Mesenchymal stem cell (in vitro differentiated cells and primary cell): ENCODE measurements around the gene TRPM1.
A peak's percentile ranks its signal among the peaks of the same experiment; 100 is the strongest.

Experiments used
- DNase-seq: peaks from one replicate; pipeline ENCODE4 v3.0.0-alpha.2; 2013
- H2AFZ ChIP-seq: one replicate; pipeline ENCODE4 v1.6.1; 2013; ENCODE audit warnings: low read depth, mild to moderate bottlenecking, control low read depth, inconsistent platforms, low read length, moderate library complexity
- H2AK5ac ChIP-seq: 2 replicates; pipeline ENCODE4 v1.6.1; 2013; ENCODE audit warnings: low read length, moderate library complexity, mild to moderate bottlenecking, inconsistent platforms; ENCODE audit not compliant: severe bottlenecking
- H2BK120ac ChIP-seq: one replicate; pipeline ENCODE4 v1.6.1; 2013; ENCODE audit warnings: low read depth, mild to moderate bottlenecking, inconsistent platforms, low read length, moderate library complexity
- H2BK12ac ChIP-seq, 2 experiments: one replicate each; pipeline ENCODE4 v1.6.1; 2013; ENCODE audit warnings: inconsistent platforms in 2 of 2, low read length in 2 of 2, mild to moderate bottlenecking in 2 of 2, moderate library complexity in 2 of 2, control low read depth in 1 of 2
- H2BK15ac ChIP-seq: one replicate; pipeline ENCODE4 v1.6.1; 2013; ENCODE audit warnings: mild to moderate bottlenecking, low read depth, inconsistent platforms; ENCODE audit not compliant: poor library complexity, severe bottlenecking
- H2BK5ac ChIP-seq: 2 replicates; pipeline ENCODE4 v1.6.1; 2013; ENCODE audit warnings: low read depth, mild to moderate bottlenecking, low read length, control low read depth, inconsistent platforms; ENCODE audit not compliant: poor library complexity, severe bottlenecking
- H3K14ac ChIP-seq, 2 experiments: one replicate each; pipeline ENCODE4 v1.6.1; 2013; ENCODE audit warnings: inconsistent platforms in 2 of 2, low read length in 2 of 2, control low read depth in 1 of 2, mild to moderate bottlenecking in 1 of 2, moderate library complexity in 1 of 2
- H3K18ac ChIP-seq, 2 experiments: one replicate each; pipeline ENCODE4 v1.6.1; 2013; ENCODE audit warnings: inconsistent platforms in 2 of 2, low read length in 2 of 2, control low read depth in 1 of 2, low read depth in 1 of 2, mild to moderate bottlenecking in 1 of 2
- H3K23ac ChIP-seq, 2 experiments: one replicate each; pipeline ENCODE4 v1.6.1; 2013; ENCODE audit warnings: inconsistent platforms in 2 of 2, low read length in 2 of 2, mild to moderate bottlenecking in 2 of 2, moderate library complexity in 2 of 2, control low read depth in 1 of 2
- H3K27ac ChIP-seq: 2 replicates; pipeline ENCODE4 v1.5.1; 2013; ENCODE audit warnings: mild to moderate bottlenecking, moderate library complexity, low read length, control low read depth, inconsistent platforms; ENCODE audit not compliant: poor library complexity, severe bottlenecking
- H3K27me3 ChIP-seq, 2 experiments: 2 replicates each; pipeline versions ENCODE4 v1.6.1 to v1.7.0; 2013; ENCODE audit warnings: low read length in 2 of 2, mild to moderate bottlenecking in 2 of 2, moderate library complexity in 2 of 2, control low read depth in 1 of 2, inconsistent platforms in 1 of 2; ENCODE audit not compliant: control insufficient read depth in 1 of 2, insufficient read depth in 1 of 2
- H3K36me3 ChIP-seq, 2 experiments: 2 replicates each; pipeline versions ENCODE4 v1.6.1 to v1.7.0; 2013; ENCODE audit warnings: low read length in 2 of 2, control low read depth in 1 of 2, inconsistent platforms in 1 of 2, low read depth in 1 of 2, mild to moderate bottlenecking in 1 of 2; ENCODE audit not compliant: insufficient read depth in 2 of 2, control insufficient read depth in 1 of 2
- H3K4ac ChIP-seq, 2 experiments: one replicate each; pipeline ENCODE4 v1.6.1; 2013; ENCODE audit warnings: inconsistent platforms in 2 of 2, low read length in 2 of 2, mild to moderate bottlenecking in 2 of 2, moderate library complexity in 2 of 2, control low read depth in 1 of 2, low read depth in 1 of 2
- H3K4me1 ChIP-seq: 2 replicates; pipeline ENCODE4 v1.6.1; 2013; ENCODE audit warnings: low read depth, low read length, control low read depth; ENCODE audit not compliant: control insufficient read depth, insufficient read depth
- H3K4me2 ChIP-seq: 2 replicates; pipeline ENCODE4 v1.6.1; 2013; ENCODE audit warnings: low read length, mild to moderate bottlenecking, inconsistent platforms; ENCODE audit not compliant: poor library complexity, severe bottlenecking
- H3K4me3 ChIP-seq, 2 experiments: 2 replicates each; pipeline versions ENCODE4 v1.5.1 to v1.7.0; 2013; ENCODE audit warnings: low read length in 2 of 2, mild to moderate bottlenecking in 2 of 2, control low read depth in 1 of 2, low read depth in 1 of 2; ENCODE audit not compliant: insufficient read depth in 1 of 2
- H3K79me1 ChIP-seq: replicated peaks from 2 replicates; pipeline ENCODE4 v1.6.1; 2013; ENCODE audit warnings: mild to moderate bottlenecking, control low read depth, low read length, inconsistent platforms; ENCODE audit not compliant: poor library complexity, severe bottlenecking
- H3K9ac ChIP-seq: 2 replicates; pipeline ENCODE4 v1.7.0; 2013; ENCODE audit warnings: mild to moderate bottlenecking, low read length, moderate library complexity
- H3K9me3 ChIP-seq: 2 replicates; pipeline ENCODE4 v1.7.0; 2013; ENCODE audit warnings: mild to moderate bottlenecking, low read length; ENCODE audit not compliant: control insufficient read depth
- H4K8ac ChIP-seq: one replicate; pipeline ENCODE4 v1.6.1; 2013; ENCODE audit warnings: inconsistent platforms, mild to moderate bottlenecking, low read length, moderate library complexity
- H4K91ac ChIP-seq: one replicate; pipeline ENCODE4 v1.6.1; 2013; ENCODE audit warnings: mild to moderate bottlenecking, low read length, inconsistent platforms
- WGBS: methylation state at CpG from one replicate; pipeline ENCODE4 v1.1.7; 2013; ENCODE audit warnings: mixed read lengths; 5-methylcytosine and 5-hydroxymethylcytosine counted together

Gene TRPM1

DNA sequence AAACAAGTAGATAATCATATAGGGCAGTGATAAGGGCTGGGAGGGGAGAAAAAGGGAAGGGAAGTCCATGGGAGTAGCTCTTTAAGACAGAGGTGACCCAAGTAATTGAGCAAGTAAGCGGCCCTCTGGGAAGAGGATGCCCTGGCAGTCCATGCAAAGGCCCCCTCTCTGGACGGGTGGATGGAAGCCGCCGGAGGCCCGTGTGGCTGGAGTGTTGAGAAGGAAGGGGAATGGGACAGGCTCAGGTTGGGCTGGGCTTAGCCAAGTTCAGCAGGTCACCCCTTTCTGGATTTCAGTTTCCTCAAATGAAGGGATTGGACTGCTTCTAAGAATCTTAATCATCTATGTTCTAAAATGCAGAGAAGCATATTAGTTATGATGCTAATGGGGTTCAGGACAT, 32.4 kb upstream of the TRPM1 start:
- Histone ChIP-seq H2AFZ (no peak overlapping the region), H2BK15ac (no peak overlapping the region), H3K9ac (no peak overlapping the region), H2BK120ac (no peak overlapping the region), H3K36me3 (no peaks in the 10 kb centered on the region), H3K27me3 (peaks cover 7 to 24% of the 10 kb centered on the region in 2 experiments), H3K9me3 (peaks cover 6% of the 10 kb centered on the region), H3K18ac (no peak overlapping the region), H4K8ac (no peak overlapping the region), H3K14ac (no peak overlapping the region), H3K4me3 (no peak overlapping the region), H2AK5ac (no peak overlapping the region), H4K91ac (no peak overlapping the region), H3K4me1 (peaks cover 3% of the 10 kb centered on the region), H3K23ac (no peak overlapping the region), H2BK12ac (no peak overlapping the region), H3K79me1 (no peaks in the 10 kb centered on the region), H3K4me2 (no peak overlapping the region), H2BK5ac (no peak overlapping the region), H3K27ac (no peak overlapping the region), H3K4ac (no peak overlapping the region)
- DNase-seq: no peak
- 96% methylated on average over 5 of the region's 5 CpGs for WGBS

DNA sequence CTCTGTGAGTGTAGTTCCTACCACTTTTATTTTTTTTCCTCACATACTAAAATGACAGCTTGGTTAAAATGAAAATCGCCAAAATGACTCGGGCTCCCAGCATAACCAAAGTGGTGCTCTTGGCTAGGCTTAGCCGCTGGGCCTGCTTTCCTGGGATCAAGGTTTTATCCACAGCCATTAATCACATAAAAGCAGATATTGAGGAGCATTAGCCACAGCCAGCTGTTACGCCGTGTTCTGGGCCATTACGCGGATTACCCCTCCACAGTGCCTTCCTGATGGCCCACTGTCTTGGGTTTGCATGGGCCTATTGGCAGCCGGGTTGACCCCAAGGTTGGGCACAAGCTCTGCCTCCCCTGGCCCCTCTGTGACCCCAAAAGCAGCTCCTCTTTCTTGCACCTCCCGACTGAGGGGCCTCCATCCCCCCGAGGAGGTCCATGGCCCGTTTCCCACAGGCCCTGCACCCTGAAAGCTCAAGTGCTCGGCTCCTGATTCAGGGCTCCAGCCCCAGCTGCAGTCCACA, 30.4 kb upstream of the TRPM1 start:
- H3K36me3 ChIP-seq: no peaks in the 10 kb centered on the region
- 93% methylated on average over 12 of the region's 12 CpGs for WGBS
- peaks cover 4% of the 10 kb centered on the region for H3K4me1 ChIP-seq
- no peak overlapping the region for H2AFZ ChIP-seq
- no peak overlapping the region for H2BK12ac ChIP-seq
- no peak overlapping the region for H3K27ac ChIP-seq
- no peaks in the 10 kb centered on the region for H3K79me1 ChIP-seq
- no peak overlapping the region for H2AK5ac ChIP-seq
- H2BK5ac ChIP-seq: no peak overlapping the region
- H2BK15ac ChIP-seq: no peak overlapping the region
- peaks cover 6% of the 10 kb centered on the region for H3K9me3 ChIP-seq
- H3K9ac ChIP-seq: no peak overlapping the region
- H3K27me3 ChIP-seq: peaks cover 7 to 38% of the 10 kb centered on the region in 2 experiments
- H2BK120ac ChIP-seq: no peak overlapping the region
- H3K4me3 ChIP-seq: no peak overlapping the region
- DNase-seq: no peak
- H3K18ac ChIP-seq: no peak overlapping the region
- H3K14ac ChIP-seq: no peak overlapping the region
- no peak overlapping the region for H4K91ac ChIP-seq
- no peak overlapping the region for H4K8ac ChIP-seq
- no peak overlapping the region for H3K4me2 ChIP-seq
- H3K23ac ChIP-seq: no peak overlapping the region
- no peak overlapping the region for H3K4ac ChIP-seq

DNA sequence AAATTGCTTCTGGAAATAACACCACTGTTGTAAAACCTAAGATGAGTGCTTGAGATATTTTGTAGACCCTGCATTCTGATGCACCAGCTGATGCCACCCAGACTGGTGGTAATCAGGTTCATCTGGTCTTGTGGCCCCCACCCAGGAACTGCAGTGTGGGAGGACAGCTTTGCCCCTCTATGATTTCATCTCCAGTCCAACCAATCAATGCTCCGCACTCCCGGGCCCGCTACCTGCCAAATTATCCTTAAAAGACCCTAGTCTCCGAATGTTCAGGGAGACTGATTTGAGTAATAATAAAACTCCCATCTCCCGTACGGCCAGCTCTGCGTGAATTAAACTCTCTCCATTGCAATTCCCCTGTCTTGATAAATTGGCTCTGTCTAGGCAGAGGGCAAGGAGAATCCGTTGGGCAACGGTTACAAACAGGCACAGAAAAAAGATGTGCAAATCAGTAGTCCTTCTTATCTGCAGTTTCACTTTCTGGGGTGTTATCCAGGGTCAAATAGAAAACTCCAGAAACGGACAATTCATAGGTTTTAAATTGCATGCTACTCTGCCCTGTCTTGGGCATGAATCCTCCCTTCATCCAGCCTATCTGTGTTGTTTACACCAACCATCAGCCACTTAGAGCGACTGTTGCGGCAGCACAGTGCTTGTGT, 29.2 kb upstream of the TRPM1 start:
- no peak overlapping the region for H3K23ac ChIP-seq
- H3K4ac ChIP-seq: no peak overlapping the region
- no peak overlapping the region for H3K4me2 ChIP-seq
- peaks cover 6% of the 10 kb centered on the region for H3K9me3 ChIP-seq
- no peak overlapping the region for H3K14ac ChIP-seq
- no peak overlapping the region for H3K4me3 ChIP-seq
- H3K36me3 ChIP-seq: no peaks in the 10 kb centered on the region
- peaks cover 4% of the 10 kb centered on the region for H3K4me1 ChIP-seq
- H3K27me3 ChIP-seq: peaks cover 0 to 31% of the 10 kb centered on the region in 2 experiments
- no peak overlapping the region for H4K8ac ChIP-seq
- H2BK5ac ChIP-seq: no peak overlapping the region
- no peak overlapping the region for H2BK12ac ChIP-seq
- no peaks in the 10 kb centered on the region for H3K79me1 ChIP-seq
- no peak overlapping the region for H3K9ac ChIP-seq
- no peak overlapping the region for H2AK5ac ChIP-seq
- no peak overlapping the region for H2AFZ ChIP-seq
- H3K18ac ChIP-seq: no peak overlapping the region
- no peak for DNase-seq
- H3K27ac ChIP-seq: no peak overlapping the region
- no peak overlapping the region for H4K91ac ChIP-seq
- 80% methylated on average over 12 of the region's 12 CpGs for WGBS
- H2BK15ac ChIP-seq: no peak overlapping the region
- no peak overlapping the region for H2BK120ac ChIP-seq

DNA sequence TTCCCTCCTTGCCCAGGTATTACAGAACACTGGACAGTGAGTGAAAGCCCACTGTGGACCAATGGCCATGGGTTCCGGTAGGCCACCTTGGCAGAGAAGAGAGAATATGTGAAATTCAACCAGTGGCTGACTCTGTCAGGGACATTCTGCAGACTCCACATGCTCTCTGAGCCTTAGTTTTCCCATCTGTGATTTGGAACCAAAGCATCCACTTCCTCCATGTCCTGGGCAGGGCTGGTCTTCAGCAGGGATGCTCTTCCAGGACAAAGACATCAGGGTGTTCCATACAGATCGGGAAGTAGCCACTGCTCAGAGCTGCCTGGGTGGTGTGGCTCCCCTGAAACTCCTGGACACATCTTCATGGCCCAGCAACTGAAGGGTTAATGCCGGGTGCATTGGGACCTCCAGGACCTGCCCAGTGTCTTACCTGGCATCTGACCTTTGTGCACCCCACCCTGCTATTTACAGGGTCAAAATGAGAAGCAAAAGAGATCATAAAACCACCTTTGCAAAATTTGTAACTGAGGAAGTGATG, 28.3 kb upstream of the TRPM1 start:
- 99% methylated on average over 2 of the region's 3 CpGs for WGBS
- no peaks in the 10 kb centered on the region for H3K36me3 ChIP-seq
- H2BK120ac ChIP-seq: no peak overlapping the region
- no peak for DNase-seq
- H2BK12ac ChIP-seq: no peak overlapping the region
- H2BK5ac ChIP-seq: no peak overlapping the region
- no peak overlapping the region for H3K9ac ChIP-seq
- peaks cover 0 to 31% of the 10 kb centered on the region in 2 experiments for H3K27me3 ChIP-seq
- H3K23ac ChIP-seq: no peak overlapping the region
- no peak overlapping the region for H2BK15ac ChIP-seq
- no peak overlapping the region for H4K91ac ChIP-seq
- H3K18ac ChIP-seq: no peak overlapping the region
- H3K4me1 ChIP-seq: peaks cover 4% of the 10 kb centered on the region
- H3K79me1 ChIP-seq: no peaks in the 10 kb centered on the region
- H3K9me3 ChIP-seq: peaks cover 6% of the 10 kb centered on the region
- H2AFZ ChIP-seq: no peak overlapping the region
- H3K4me2 ChIP-seq: no peak overlapping the region
- no peak overlapping the region for H3K4me3 ChIP-seq
- H3K4ac ChIP-seq: no peak overlapping the region
- no peak overlapping the region for H3K14ac ChIP-seq
- H2AK5ac ChIP-seq: peak overlapping the region; percentile 8
- H3K27ac ChIP-seq: no peak overlapping the region
- H4K8ac ChIP-seq: no peak overlapping the region
